Choroid plexus epithelial cell (primary cell): ENCODE measurements around the gene CMSS1.

Experiments used
- DNase-seq: peaks from one replicate; pipeline ENCODE4 v3.0.0-alpha.2; 2010; ENCODE audit warnings: low read depth
- H3K4me3 ChIP-seq: 2 replicates; pipeline ENCODE4 v1.5.1; 2011; ENCODE audit warnings: low read depth, mild to moderate bottlenecking, control low read depth, low read length, moderate library complexity
- CTCF ChIP-seq: conservative IDR thresholded peaks from 2 replicates; pipeline ENCODE4 v1.5.1; 2011; ENCODE audit warnings: low read depth, mild to moderate bottlenecking, control low read depth, inconsistent platforms, low read length, moderate library complexity

The CMSS1 gene

GRCh38 chr3:99883138-99883461, 65.4 kb downstream of the CMSS1 start:
- no peak for DNase-seq
- no peak for TF ChIP-seq CTCF
- no peak overlapping the region for H3K4me3 ChIP-seq

- no peak for TF ChIP-seq CTCF
- no peak for DNase-seq
- H3K4me3 ChIP-seq: no peak overlapping the region
Observed at GRCh38 chr3:99883693-99884092, 66.0 kb downstream of the CMSS1 start.

- no peak for DNase-seq
- no peak overlapping the region for H3K4me3 ChIP-seq
- TF ChIP-seq CTCF: no peak
Observed at GRCh38 chr3:99884484-99884883, 66.8 kb downstream of the CMSS1 start.

- DNase-seq: no peak
- no peak for TF ChIP-seq CTCF
Observed at GRCh38 chr3:99885085-99885484, 67.4 kb downstream of the CMSS1 start.

GRCh38 chr3:99885851-99886250, 68.2 kb downstream of the CMSS1 start:
- no peak for DNase-seq
- no peak overlapping the region for H3K4me3 ChIP-seq
- no peak for TF ChIP-seq CTCF

More at GRCh38 chr3:99885085-99885484, 67.4 kb downstream of the CMSS1 start:
- no peak overlapping the region for H3K4me3 ChIP-seq

GRCh38 chr3:99891610-99892285, 74.1 kb downstream of the CMSS1 start:
- DNase-seq: peak; percentile 48
- no peak overlapping the region for H3K4me3 ChIP-seq
- no peak for TF ChIP-seq CTCF

GRCh38 chr3:99892332-99892731, 74.7 kb downstream of the CMSS1 start:
- no peak for DNase-seq
- TF ChIP-seq CTCF: peak; percentile 4
- no peak overlapping the region for H3K4me3 ChIP-seq
